Lung microvascular endothelial cell (primary cell): ENCODE measurements around the gene MYRIP. TPM values are rescaled to one million over a fixed set of nuclear protein-coding genes. Genes with fewer than 3 reads are reported as not detected.
A peak's percentile ranks its signal among the peaks of the same experiment; 100 is the strongest.
"Not testable (repeated sequence)": the region's sequence is repeated elsewhere in the genome, so short reads cannot be mapped to it uniquely, and the experiment has no call there.

Source experiments
- DNase-seq, 2 donors: peaks; one replicate each; pipeline versions ENCODE4 v3.0.0 to v3.0.0-alpha.2; 2010; ENCODE audit warnings: low read depth in 2 of 2
- total RNA-seq: library from RNA; depleted of rRNA; stranded (reverse); fragments of >200 nt; gene quantifications from 2 replicates; pipeline ENCODE4 v1.2.1, GENCODE V29; 2014

The MYRIP gene
- total RNA-seq, 1 donor from 2014 or later = 4.8 TPM

GRCh38 chr3:40024526-40024925 is 215.1 kb downstream of the MYRIP start:
- no peak for DNase-seq

GRCh38 chr3:40025892-40026291 is 216.5 kb downstream of the MYRIP start:
- DNase-seq = not testable (repeated sequence)

GRCh38 chr3:40035177-40035576 is 225.8 kb downstream of the MYRIP start:
- no peak for DNase-seq

GRCh38 chr3:40037582-40037981 is 228.2 kb downstream of the MYRIP start:
- DNase-seq = no peak

- DNase-seq = peak in 1 of 2 donors; percentile 2
These were observed 233.5 kb downstream of the MYRIP start for GRCh38 chr3:40042752-40043443.

- DNase-seq = peak; percentile 30 to 77
These were observed 234.0 kb downstream of the MYRIP start for GRCh38 chr3:40043444-40043755.

GRCh38 chr3:40044487-40044886 is 235.1 kb downstream of the MYRIP start:
- DNase-seq = peak in 1 of 2 donors; percentile 53

- DNase-seq = no peak
These were observed 235.6 kb downstream of the MYRIP start for GRCh38 chr3:40045051-40045450.

GRCh38 chr3:40046149-40046548 is 236.7 kb downstream of the MYRIP start:
- DNase-seq = no peak

- DNase-seq = no peak
These were observed 238.0 kb downstream of the MYRIP start for GRCh38 chr3:40047406-40047805.

GRCh38 chr3:40053663-40054062 is 244.3 kb downstream of the MYRIP start:
- no peak for DNase-seq

GRCh38 chr3:40054568-40055222 is 245.3 kb downstream of the MYRIP start:
- no peak for DNase-seq

GRCh38 chr3:40055361-40055760 is 246.0 kb downstream of the MYRIP start:
- no peak for DNase-seq

GRCh38 chr3:40055956-40056355 is 246.5 kb downstream of the MYRIP start:
- no peak for DNase-seq

- no peak for DNase-seq
These were observed 247.7 kb downstream of the MYRIP start for GRCh38 chr3:40057077-40057476.

GRCh38 chr3:40057786-40058185 is 248.4 kb downstream of the MYRIP start:
- no peak for DNase-seq

- no peak for DNase-seq
These were observed 259.2 kb downstream of the MYRIP start for GRCh38 chr3:40068636-40069035.

- no peak for DNase-seq
These were observed 261.4 kb downstream of the MYRIP start for GRCh38 chr3:40070816-40071215.

- no peak for DNase-seq
These were observed 262.4 kb downstream of the MYRIP start for GRCh38 chr3:40071683-40072238.

- peak in 1 of 2 donors; percentile 33 for DNase-seq
These were observed 264.1 kb downstream of the MYRIP start for GRCh38 chr3:40073310-40074007.

- not testable (repeated sequence) for DNase-seq
These were observed 267.7 kb downstream of the MYRIP start for GRCh38 chr3:40077139-40077538.

- not testable (repeated sequence) for DNase-seq
These were observed 268.6 kb downstream of the MYRIP start for GRCh38 chr3:40077828-40078492.
